Activated T-cell treated with anti-CD3 and anti-CD28 coated beads for 4 hours (primary cell): ENCODE results near the gene ATP6V1F.

Experiments used
- DNase-seq: peaks from one replicate; pipeline ENCODE4 v3.0.0-alpha.2; 2020

Gene ATP6V1F, protein sequence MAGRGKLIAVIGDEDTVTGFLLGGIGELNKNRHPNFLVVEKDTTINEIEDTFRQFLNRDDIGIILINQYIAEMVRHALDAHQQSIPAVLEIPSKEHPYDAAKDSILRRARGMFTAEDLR

DNA sequence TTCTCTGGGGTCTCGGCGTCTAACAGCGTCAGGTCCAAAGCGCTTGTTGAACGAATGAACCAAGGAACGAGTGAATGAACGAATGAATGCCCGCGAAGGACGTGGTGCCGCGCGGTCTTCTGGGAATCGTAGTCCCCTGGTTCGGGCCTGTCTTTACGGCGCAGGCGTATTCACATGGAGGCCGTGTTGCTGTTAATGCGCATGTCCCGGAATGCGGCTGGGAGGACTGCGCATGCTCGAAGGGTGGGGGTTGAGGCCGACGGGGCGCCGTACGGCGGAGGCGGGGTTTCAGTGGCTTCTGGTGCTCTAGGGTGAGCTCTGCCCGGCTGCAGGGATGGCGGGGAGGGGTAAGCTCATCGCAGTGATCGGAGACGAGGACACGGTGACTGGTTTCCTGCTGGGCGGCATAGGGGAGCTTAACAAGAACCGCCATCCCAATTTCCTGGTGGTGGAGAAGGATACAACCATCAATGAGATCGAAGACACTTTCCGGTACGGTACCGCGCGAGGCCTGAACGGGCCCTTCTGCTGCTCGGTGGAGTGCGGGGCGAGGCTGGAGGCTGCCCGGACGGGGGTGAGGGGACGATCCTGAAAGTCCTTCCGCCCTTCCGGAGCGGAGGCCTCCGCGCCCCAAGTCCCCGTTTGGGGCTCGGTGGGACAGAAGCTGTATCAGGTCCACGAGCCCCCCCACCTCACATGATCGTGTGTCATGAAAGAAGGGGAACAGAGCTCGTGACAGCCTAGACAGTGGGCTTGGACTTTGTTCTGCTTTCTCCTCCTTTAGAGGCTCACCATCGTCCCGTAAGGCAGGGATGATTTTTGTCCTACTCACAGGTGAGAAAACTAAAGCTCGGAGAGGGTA lies at the start of gene ATP6V1F:
Gene ATP6V1F, plus strand, starts transcription at position 286 of the 862 bp plus-strand sequence. Its CDS starts 49 bp downstream, at position 335.
- DNase-seq = peak; percentile 100

- no peak for DNase-seq
These were observed 48.2 kb upstream of the ATP6V1F start for GRCh38 chr7:128814499-128814898.

- no peak for DNase-seq
These were observed 47.2 kb upstream of the ATP6V1F start for GRCh38 chr7:128815289-128815942.

GRCh38 chr7:128818694-128819093 lies 44.0 kb upstream of the ATP6V1F start:
- no peak for DNase-seq

DNA sequence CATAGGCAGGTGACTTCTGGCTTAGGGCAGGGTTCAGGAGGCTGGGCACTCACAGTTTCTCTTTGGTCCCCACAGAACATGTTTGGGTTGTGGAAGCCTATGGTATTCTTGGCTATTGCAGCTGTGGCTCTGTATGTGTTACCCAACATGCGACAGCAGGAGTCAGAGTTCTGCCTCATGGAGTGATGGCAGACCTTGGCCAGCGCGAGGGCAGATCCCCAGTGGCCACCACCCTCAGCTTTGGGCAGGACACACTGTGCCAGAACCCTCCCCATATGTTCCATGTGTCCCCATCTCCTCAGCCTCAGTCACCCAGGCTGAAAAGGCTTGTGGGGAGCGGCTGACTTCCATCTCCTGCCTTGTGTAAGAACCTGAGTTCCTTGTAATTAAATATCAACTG lies 40.9 kb upstream of the ATP6V1F start:
- DNase-seq = no peak

- no peak for DNase-seq
These were observed 36.1 kb upstream of the ATP6V1F start for GRCh38 chr7:128826512-128826911.

DNA sequence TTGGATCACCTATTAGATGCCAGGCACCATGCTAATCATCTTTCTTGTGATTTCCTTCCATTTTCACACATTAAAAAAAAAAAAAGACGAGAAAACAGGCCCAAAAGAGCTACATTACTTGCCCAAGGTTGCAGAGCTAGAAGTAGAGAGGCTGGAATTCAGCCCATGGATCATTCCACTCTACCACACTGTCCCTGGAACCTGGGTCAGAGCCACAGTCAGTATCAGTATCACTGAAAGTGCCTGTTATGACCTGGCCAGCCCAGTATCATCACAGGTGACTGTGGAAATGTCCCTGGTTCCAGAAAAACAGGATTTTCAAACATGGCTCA lies 35.8 kb upstream of the ATP6V1F start:
- no peak for DNase-seq

DNA sequence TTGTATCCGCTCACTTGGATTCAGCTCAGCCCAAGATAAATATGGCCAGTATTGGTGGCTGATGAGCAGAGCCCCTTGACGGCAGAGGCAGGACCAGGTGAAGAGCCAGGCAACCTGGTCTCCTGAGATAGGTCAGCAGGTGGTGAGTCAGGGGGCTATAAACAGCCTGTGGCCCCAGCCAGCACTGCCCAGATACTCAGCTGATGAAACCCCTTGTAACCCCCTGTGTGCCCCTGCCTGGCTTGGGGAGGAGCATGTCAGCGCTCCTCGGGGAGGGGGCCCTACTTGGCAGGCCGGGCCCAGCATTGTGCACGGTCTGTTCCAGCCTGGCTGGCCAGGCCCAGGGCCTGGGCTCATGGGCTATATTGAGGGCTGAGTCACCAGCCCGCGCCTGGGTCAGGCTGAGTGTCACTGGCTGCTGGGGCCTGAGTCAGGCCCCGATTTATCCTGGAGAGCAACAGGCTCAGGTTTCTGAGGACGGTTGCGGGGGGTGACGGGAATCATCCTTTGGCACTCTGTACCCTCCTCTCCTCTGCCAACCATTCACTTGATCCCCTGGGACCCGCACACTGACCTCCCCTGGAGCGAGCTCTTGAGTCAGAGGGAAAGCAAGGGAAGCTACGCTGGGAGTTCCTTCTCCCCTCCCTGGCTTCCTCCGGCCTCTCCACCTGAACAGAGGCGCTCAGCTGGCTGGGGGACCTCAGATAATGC lies 35.3 kb upstream of the ATP6V1F start:
- DNase-seq = no peak

- no peak for DNase-seq
These were observed 34.5 kb upstream of the ATP6V1F start for GRCh38 chr7:128827971-128828711.

GRCh38 chr7:128829391-128830166 lies 33.1 kb upstream of the ATP6V1F start:
- no peak for DNase-seq

DNA sequence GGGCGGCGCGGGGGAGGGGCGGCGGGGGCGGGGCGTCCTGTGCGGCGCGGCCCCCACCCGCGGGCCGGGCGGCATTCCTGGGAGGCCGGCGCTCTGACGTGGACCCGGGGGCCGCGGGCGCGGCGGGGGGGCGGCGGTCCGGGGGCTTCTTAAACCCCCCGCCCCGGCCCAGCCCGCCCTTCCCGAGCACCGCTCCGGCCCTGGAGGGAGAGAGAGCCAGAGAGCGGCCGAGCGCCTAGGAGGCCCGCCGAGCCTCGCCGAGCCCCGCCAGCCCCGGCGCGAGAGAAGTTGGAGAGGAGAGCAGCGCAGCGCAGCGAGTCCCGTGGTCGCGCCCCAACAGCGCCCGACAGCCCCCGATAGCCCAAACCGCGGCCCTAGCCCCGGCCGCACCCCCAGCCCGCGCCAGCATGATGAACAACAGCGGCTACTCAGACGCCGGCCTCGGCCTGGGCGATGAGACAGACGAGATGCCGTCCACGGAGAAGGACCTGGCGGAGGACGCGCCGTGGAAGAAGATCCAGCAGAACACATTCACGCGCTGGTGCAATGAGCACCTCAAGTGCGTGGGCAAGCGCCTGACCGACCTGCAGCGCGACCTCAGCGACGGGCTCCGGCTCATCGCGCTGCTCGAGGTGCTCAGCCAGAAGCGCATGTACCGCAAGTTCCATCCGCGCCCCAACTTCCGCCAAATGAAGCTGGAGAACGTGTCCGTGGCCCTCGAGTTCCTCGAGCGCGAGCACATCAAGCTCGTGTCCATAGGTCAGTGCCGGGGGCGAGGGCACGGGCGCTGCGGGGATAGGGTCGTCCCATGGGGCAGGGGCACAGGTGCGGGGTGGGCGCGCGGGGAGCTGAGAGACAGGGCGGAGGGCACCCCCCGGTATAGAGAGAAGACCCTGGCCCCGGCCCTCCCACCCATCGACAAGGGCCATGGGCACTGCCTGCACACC lies 32.2 kb upstream of the ATP6V1F start, which contains the start of gene FLNC:
Gene FLNC, plus strand, starts transcription at position 176 of the 947 bp plus-strand sequence. Its CDS starts 232 bp downstream, at position 408.
- peak; percentile 7 for DNase-seq

DNA sequence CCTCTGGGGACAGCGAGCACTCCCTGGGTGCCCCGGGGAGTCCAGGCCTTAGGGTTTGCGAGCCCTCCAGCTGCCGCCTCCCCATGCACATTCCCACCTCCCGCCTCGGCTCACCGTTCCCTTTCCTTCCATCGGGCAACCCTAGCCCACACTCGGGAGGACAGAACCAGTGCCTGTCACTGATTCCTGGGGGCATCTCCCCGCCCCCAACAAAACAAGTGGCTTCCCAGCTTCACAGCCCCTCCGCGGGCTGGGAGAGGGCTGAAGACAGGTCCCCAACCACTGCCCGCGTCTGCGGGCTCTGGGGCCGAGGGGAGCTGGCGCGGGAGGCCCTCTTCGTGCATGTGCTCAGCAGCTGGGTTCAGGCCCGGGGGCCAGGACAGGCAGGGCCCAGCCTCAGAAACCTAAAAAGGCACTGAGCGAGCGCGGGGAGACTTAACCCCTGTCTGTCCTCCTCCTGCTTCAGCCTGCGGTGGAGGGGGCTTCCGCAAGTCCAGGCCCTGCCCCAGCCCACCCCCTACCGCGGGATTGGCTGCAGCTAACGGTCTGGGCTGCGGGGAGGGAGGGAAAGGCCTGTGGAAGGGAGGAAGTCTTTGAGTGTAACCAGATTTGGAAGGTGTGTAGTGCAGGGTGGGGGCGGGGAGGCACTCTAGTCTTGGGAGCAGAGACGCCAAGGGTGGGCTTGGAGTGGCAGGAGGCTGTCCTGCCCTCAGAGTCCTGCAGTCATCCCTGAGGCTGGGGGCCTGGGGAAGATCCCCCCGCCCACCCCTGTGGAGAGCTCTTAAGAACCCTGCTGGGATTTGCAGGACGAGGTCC lies 31.3 kb upstream of the ATP6V1F start:
- no peak for DNase-seq

DNA sequence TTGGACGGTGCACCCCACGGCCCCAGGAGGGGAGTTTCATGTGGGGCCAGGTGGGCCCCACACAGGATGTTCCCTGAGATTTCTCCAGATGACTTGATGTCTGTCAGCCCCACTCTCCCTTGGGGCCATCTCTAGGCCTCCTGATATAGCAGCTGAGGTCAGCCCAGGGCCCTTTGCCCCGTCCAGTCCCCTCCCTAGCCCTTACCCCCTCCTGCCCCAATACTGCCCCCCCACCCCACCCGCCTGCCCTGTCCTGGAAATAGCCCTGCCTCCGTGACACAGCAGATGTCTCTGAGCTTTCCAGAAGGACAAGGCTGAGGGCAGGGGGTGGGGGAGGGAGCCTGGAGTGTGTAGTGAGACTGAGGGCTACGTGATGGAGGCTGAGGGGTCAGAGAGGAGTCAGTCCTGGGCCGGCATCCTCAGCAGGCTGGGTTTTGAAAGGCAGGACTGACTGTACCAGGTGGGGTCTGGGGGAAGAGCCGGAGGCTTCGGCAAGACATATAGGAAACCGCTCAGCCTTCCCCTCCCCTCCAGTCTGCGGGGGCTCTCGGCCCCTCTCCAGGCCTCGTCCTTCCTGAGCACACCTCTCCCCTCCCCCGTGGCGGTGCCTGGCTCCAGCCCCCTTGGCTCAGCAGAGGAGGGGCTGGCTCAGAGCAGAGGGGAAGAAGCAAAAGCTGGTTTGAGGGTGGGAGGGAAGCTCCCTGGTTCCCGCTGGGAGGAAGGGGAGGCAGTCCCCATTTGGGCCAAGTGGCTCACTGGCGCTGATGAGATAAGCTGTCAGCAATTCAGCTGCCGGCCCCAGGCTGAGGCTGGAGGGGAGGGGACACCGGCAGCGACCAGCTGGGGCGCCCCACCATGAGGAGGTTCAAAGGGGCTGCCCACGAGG lies 30.4 kb upstream of the ATP6V1F start:
- no peak for DNase-seq

DNA sequence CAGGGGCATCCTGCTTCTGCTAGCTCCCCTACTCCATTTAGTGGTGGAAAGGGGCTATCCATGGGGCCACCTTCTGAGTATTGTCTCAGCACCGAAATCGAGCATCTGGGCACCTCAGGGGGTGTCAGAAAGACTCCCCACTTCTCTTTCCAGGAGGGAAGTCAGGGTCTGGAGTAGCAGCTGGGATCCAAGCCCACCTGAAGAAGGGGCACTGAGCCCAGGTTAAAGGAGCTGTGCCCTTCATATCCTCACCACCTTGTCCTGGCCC lies 29.8 kb upstream of the ATP6V1F start:
- no peak for DNase-seq

GRCh38 chr7:128833148-128833945 lies 29.3 kb upstream of the ATP6V1F start:
- no peak for DNase-seq

GRCh38 chr7:128833946-128834325 lies 28.7 kb upstream of the ATP6V1F start:
- DNase-seq = no peak

- no peak for DNase-seq
These were observed 27.4 kb upstream of the ATP6V1F start for GRCh38 chr7:128835231-128835751.
